Measurements from ENCODE around the gene TRIM63.
A peak's percentile ranks its signal among the peaks of the same experiment; 100 is the strongest.
"Not testable (repeated sequence)": the region's sequence is repeated elsewhere in the genome, so short reads cannot be mapped to it uniquely, and the experiment has no call there.

TRIM63 gene

GRCh38 chr1:26067432-26067911, at the start of gene TRIM63:
TSS of gene TRIM63 (minus strand) at chr1:26067630. CDS start at chr1:26067494, 136 bp downstream.
- no peak for DNase-seq

- no peak for DNase-seq
Measured at GRCh38 chr1:26114165-26114927, 46.9 kb upstream of the TRIM63 start.

- no peak for DNase-seq
Measured at GRCh38 chr1:26112407-26112775, 45.0 kb upstream of the TRIM63 start.

- DNase-seq = peak; percentile 94
Measured at GRCh38 chr1:26111530-26112406, 44.3 kb upstream of the TRIM63 start, which contains the start of gene PDIK1L. TSS of gene PDIK1L (plus strand) at chr1:26111824. CDS start at chr1:26114309, 2,485 bp downstream.

- DNase-seq = peak; percentile 69
Measured at GRCh38 chr1:26110731-26111529, 43.5 kb upstream of the TRIM63 start.

- no peak for DNase-seq
Measured at GRCh38 chr1:26109229-26110164, 42.1 kb upstream of the TRIM63 start.

GRCh38 chr1:26105226-26105548, 37.8 kb upstream of the TRIM63 start:
- DNase-seq = not testable (repeated sequence)

- no peak for DNase-seq
Measured at GRCh38 chr1:26102526-26102925, 35.1 kb upstream of the TRIM63 start.

- no peak for DNase-seq
Measured at GRCh38 chr1:26102119-26102518, 34.7 kb upstream of the TRIM63 start.

- DNase-seq = not testable (repeated sequence)
Measured at GRCh38 chr1:26100204-26100603, 32.8 kb upstream of the TRIM63 start.

- DNase-seq = no peak
Measured at GRCh38 chr1:26099780-26100179, 32.4 kb upstream of the TRIM63 start.

GRCh38 chr1:26098602-26099001, 31.2 kb upstream of the TRIM63 start:
- no peak for DNase-seq

- DNase-seq = no peak
Measured at GRCh38 chr1:26097696-26098095, 30.3 kb upstream of the TRIM63 start.

GRCh38 chr1:26096471-26096870, 29.0 kb upstream of the TRIM63 start:
- no peak for DNase-seq

- DNase-seq = no peak
Measured at GRCh38 chr1:26094677-26095383, 27.4 kb upstream of the TRIM63 start.

GRCh38 chr1:26094076-26094669, 26.7 kb upstream of the TRIM63 start:
- no peak for DNase-seq

- DNase-seq = not testable (repeated sequence)
Measured at GRCh38 chr1:26093569-26093968, 26.1 kb upstream of the TRIM63 start.

- no peak for DNase-seq
Measured at GRCh38 chr1:26092422-26092821, 25.0 kb upstream of the TRIM63 start.

- DNase-seq = no peak
Measured at GRCh38 chr1:26090893-26091292, 23.5 kb upstream of the TRIM63 start.

- no peak for DNase-seq
Measured at GRCh38 chr1:26089125-26089524, 21.7 kb upstream of the TRIM63 start.

- no peak for DNase-seq
Measured at GRCh38 chr1:26084844-26085243, 17.4 kb upstream of the TRIM63 start.
